ENCODE measurements around the gene RADIL.

The RADIL gene

DNA sequence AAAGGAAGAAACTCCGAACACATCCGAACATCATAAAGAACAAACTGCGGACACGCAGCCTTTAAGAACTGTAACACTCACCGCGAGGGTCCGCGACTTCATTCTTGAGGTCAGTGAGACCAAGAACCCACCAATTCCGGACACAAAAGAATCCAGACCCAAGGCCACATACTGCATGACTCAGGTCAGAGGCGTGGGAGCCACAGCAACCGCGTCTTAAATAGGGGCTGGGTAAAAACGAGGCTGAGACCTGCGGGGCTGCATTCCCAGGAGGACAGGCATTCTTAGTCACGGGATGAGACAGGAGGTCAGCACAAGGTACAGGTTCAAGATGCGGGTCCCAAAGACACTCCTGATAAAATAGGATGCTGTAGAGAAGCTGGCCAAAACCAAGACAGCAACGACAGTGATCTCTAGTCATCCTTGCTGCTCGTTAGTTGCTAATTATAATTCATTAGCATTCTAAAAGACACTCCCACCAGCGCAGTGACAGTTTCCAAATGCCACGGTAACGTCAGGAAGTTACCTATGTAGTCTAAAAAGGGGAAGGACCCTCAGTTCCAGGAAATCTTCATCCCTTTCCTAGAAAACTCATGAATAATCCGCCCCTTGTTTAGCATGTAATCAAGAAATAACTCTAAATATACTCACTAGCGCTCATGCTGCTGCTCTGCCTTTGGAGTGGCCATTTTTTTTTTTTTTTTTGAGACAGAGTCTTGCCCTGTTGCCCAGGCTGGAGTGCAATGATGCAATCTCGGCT lies 88.7 kb downstream of the RADIL start:
- TF ChIP-seq CTCF (IDR thresholded peaks at IDR 0.05) = no peak

DNA sequence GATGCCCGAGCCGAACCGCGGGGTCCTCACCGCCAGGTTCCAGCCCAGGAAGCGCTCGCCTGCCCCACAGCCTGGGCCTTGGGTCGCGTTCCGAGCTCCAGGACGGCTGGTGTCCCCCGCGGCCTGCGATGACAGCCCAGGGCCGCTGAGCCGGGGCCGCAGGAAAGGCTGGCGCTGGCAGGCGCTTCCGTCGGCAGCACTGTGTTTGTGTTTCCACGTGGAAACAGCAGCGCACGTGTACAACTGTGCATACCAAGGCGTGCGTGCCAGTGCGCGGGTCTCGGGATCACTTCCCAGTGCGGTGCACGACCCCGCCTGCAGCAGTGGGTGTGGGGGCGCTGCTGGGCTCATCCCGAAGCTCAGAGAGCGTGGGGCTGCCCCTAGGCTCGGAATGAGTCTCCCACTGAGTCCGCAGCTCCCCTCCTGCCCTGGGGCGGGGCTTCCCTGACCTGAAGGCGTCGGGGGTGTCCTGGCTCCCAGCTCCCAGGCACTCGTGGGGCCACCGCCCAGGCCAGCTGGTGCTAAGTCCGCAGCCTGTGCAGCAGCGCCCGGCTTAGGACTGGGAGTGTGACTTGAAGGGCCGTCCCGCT lies 90.9 kb downstream of the RADIL start:
- no peak for TF ChIP-seq CTCF (IDR thresholded peaks at IDR 0.05)

GRCh38 chr7:4791738-4792536 lies 91.6 kb downstream of the RADIL start:
- TF ChIP-seq CTCF (IDR thresholded peaks at IDR 0.05) = peak; percentile 41; the same call in 1 of the 2 replicates

DNA sequence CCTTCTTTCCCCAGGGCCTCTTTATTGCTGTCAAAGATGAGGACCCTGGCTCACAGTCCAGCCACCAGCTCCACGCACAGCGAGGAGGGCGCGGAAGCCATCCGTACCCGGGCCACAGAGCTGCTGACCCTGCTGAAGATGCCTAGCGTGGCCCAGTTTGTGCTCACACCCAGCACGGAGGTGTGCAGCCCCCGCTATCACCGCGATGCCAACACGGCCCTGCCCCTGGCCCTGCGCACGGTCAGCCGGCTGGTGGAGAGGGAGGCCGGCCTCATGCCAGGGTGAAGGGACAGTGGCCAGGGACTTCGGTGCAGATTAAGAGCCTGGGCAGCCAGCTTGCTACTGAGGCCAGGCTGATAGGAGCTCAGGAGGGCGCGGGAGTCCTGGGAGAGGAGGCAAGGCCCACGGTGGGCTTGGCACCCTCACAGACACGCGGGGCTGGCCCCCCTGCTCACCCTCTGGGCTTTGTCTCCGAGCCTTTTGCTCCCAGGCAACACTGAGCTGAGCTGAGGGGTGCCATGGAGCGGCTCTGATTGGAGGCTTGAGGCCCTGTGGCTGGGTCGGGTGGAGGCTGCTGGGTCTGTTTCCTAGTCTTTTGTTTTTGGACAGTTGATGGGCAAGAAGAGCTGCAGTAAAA lies 92.3 kb downstream of the RADIL start:
- TF ChIP-seq CTCF (IDR thresholded peaks at IDR 0.05) = no peak

DNA sequence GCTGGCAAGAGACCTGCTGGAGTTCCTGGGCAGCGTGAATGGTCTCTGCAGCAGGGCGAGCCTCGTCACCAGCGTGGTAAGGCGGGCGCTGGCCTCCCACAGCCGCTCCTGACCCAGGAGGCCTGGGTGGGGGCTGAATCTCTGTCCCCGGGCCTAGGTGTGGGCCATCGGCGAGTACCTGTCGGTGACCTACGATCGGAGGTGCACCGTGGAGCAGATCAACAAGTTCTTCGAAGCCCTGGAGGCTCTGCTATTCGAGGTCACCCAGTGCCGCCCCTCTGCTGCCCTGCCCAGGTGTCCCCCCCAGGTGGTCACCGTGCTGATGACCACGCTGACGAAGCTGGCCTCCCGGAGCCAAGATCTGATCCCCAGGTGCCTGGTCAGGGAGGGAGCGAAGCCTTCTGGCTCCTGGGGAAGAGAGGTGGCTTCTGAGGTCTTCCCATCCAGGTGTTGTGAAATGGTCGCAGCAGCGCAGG lies 93.0 kb downstream of the RADIL start:
- TF ChIP-seq CTCF (IDR thresholded peaks at IDR 0.05) = no peak

DNA sequence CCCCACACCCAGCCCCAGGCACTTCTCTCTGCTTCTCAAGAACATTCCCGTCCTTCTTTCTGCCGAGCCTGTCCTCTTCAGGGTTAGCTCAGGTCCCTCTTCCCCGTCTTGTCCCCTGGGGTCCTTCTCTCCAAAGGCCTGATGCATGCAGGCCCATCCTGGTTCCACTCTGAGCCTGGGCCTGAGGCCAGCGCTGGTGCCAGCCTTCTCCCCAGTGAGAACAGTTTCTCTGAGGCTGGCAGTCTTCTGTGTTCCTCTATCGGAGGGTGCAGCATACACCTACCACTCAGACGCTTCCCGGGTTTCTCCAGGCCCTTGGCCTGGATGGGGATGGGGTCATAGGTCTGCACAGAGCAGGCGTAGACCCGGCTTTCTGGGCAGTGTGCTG lies 93.4 kb downstream of the RADIL start:
- TF ChIP-seq CTCF (IDR thresholded peaks at IDR 0.05) = no peak

Data from LNCAP (cell line).